Measurements from ENCODE around the gene CLIP2. TPM values are rescaled to one million over a fixed set of nuclear protein-coding genes. Genes with fewer than 3 reads are reported as not detected.
"Not testable (repeated sequence)": the region's sequence is repeated elsewhere in the genome, so short reads cannot be mapped to it uniquely, and the experiment has no call there.

The CLIP2 gene
- total RNA-seq, 1 donor: 31.9 TPM

DNA sequence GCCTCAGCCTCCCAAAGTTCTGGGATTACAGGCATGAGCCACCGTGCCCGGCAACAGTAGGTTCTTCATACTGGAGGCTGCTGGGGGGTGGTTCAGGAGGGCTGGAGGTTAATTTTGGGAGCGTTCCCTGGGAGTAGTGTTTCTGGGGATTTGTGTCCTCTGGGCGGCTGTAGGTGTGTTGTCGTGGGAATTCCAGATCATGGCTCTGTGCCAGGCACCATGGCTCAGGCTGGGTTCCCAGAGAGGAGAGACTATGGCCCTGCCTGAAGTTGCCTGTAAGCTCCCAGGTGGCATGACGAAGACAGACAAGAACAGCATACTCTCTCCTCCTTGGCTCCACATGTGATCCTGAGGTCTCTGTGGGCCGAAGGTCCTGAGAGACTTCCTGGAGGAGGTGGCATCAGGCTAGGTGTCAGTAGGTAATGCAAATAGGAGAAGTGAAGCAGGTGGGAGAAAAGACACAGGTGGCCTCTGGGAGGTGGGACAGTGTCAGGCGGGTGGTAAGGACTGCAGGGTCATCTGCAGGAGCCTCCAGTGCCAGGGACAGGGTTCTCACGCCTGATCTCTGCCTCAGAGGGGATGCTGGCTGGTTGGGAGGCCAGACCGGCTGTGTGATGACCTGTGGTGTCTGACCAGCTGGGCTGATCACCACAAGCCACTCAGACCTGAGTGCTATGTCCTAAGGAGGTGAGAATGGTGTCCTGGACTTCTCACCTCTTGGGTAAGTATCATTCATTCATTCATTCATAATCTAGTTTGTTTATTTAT is 18.7 kb downstream of the CLIP2 start:
- TF ChIP-seq, protein P1, sequence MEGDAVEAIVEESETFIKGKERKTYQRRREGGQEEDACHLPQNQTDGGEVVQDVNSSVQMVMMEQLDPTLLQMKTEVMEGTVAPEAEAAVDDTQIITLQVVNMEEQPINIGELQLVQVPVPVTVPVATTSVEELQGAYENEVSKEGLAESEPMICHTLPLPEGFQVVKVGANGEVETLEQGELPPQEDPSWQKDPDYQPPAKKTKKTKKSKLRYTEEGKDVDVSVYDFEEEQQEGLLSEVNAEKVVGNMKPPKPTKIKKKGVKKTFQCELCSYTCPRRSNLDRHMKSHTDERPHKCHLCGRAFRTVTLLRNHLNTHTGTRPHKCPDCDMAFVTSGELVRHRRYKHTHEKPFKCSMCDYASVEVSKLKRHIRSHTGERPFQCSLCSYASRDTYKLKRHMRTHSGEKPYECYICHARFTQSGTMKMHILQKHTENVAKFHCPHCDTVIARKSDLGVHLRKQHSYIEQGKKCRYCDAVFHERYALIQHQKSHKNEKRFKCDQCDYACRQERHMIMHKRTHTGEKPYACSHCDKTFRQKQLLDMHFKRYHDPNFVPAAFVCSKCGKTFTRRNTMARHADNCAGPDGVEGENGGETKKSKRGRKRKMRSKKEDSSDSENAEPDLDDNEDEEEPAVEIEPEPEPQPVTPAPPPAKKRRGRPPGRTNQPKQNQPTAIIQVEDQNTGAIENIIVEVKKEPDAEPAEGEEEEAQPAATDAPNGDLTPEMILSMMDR (IDR thresholded peaks at IDR 0.05; ENCODE audit: insufficient read depth, low read length): no peak
- H3K4me3 ChIP-seq (ENCODE audit: low read depth, low read length): no peak overlapping the region
- DNase-seq (ENCODE audit: low read depth): no peak

DNA sequence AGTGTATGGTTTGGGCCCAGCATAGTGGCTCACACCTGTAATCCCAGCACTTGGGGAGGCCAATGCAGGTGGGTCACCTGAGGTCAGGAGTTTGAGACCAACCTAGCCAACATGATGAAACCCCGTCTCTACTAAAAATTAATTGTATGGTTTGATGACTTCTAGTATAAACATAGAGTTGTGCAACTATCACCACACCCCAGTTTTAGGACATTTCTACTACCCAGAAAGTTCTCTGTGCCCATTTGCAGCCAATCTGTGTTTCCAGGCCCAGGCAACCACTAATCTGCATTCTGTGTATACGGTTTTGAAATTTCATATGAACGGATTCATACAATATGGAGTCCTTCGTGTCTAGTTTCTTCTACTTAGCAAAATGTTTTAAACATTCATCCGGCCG is 20.0 kb downstream of the CLIP2 start:
- TF ChIP-seq, protein P1 (IDR thresholded peaks at IDR 0.05; ENCODE audit: insufficient read depth, low read length): no peak
- H3K4me3 ChIP-seq (ENCODE audit: low read depth, low read length): no peak overlapping the region
- DNase-seq (ENCODE audit: low read depth): no peak

DNA sequence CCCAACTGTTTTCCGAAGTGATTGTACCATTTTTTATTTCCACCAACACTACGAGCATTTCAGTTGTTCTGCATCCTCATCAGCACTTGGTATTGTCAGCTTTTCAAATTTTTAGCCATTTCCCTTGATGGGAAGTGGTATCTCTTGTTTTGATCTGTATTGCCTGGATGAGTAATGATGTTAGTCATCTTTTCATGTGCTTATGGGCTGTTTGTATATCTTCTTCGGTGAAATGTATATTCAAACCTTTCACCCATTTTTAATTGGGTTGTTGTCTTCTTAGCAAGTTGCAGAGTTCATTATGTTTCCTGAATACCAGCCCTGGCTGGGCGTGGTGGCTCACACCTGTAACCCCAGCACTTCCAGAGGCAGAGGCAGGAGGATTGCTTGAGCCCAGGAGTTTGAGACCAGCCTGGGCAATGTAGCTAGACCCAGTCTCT is 22.1 kb downstream of the CLIP2 start:
- TF ChIP-seq, protein P1 (IDR thresholded peaks at IDR 0.05; ENCODE audit: insufficient read depth, low read length): no peak
- H3K4me3 ChIP-seq (ENCODE audit: low read depth, low read length): no peak overlapping the region
- DNase-seq (ENCODE audit: low read depth): no peak

DNA sequence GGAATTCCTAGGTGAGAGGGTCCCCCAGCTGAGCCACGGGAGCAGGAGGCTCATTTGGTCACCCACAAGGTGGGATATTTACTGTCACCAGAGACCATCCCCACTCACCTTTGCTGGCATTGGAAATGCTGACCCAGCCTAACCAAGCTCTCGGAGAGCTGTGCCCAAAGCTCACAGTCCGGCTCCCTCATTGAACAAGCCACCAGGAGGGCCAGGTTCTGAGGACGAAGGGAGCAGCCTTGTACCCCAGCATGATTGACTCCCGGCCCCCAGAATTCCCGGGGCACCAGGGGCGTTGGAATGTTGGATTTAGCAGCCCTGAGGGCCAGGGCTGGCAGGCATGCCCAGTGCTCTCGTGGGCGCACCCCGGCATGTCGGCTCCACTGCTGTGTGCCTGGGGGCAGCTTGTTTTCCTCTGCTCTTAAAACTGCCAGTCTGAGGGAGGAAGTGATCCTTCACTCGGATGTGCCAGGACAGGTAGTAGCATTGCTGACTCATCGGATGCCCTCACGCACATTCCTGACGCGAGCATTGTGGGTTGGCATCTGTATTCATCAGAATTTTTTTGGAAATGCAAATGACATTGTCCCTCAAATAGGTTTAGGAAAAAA is 23.3 kb downstream of the CLIP2 start:
- H3K4me3 ChIP-seq (ENCODE audit: low read depth, low read length): no peak overlapping the region
- TF ChIP-seq, protein P1 (IDR thresholded peaks at IDR 0.05; ENCODE audit: insufficient read depth, low read length): no peak
- no peak for DNase-seq (ENCODE audit: low read depth)

DNA sequence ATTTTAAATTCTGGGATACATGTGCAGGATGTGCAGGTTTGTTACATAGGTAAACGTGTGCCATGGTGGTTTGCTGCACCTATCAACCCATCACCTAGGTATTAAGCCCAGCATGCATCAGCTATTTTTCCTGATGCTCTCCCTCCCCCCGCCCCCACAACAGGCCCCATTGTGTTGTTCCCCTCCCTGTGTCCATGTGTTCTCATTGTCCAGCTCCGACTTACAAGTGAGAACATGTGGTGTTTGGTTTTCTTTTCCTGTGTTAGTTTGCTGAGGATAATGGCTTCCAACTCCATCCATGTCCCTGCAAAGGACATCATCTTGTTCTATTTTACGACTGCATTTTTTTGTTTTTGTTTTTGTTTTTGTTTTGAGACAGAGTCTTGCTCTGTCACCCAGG is 26.7 kb downstream of the CLIP2 start:
- not testable (repeated sequence) for DNase-seq (ENCODE audit: low read depth); H3K4me3 ChIP-seq (ENCODE audit: low read depth, low read length)

DNA sequence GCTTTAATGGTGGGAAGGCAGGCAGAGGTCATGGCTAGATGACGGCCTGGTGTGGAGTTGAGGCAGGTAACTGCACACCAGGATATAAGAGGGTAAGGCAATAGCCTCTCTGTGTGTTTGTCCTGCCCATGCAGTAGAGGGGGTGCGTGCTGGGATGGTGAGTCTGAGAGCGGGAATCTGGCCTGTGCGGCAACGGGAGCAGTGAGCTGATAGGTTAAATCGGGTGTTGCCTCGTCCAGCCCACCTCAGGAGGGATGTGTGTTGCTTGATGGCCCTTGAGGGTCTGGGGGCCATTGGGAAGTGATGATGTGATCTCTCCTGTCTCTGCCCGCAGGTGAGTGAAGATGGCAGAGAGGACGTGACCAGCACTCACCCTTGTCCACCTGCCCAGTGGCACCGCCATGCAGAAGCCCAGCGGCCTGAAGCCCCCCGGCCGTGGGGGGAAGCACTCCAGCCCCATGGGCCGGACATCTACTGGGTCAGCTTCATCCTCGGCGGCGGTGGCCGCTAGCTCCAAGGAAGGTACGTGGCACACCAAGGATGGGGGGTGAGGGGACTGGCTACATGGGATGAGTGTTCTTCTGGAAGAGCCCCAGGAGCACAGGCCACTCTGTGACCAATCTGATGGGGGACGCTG is 28.1 kb downstream of the CLIP2 start:
- no peak overlapping the region for H3K4me3 ChIP-seq (ENCODE audit: low read depth, low read length)
- no peak for DNase-seq (ENCODE audit: low read depth)
- TF ChIP-seq, protein P1 (IDR thresholded peaks at IDR 0.05; ENCODE audit: insufficient read depth, low read length): no peak

DNA sequence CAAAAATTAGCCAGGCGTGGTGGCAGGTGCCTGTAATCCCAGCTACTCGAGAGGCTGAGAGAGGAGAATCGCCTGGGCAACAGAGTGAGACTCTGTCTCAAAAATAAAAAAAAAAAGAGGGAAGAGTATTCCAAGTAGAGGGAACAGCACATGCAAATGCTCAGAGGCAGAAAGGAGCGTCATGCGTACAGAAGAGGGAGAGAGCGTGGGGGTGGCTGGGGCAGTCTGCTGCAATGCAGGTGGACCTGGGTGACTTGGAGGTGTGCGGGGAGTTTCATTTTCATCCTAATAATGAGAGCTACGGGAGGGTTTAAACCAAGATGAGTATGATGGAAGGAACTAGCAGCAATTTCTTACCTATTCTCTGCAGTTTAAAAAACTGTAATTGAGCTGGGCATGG is 28.8 kb downstream of the CLIP2 start:
- H3K4me3 ChIP-seq (ENCODE audit: low read depth, low read length): no peak overlapping the region
- no peak for DNase-seq (ENCODE audit: low read depth)
- TF ChIP-seq, protein P1 (IDR thresholded peaks at IDR 0.05; ENCODE audit: insufficient read depth, low read length): no peak

All from fibroblast of the aortic adventitia (primary cell).